CD8-positive, alpha-beta memory T cell (primary cell): ENCODE measurements around the gene ZNF28. TPM values are rescaled to one million over a fixed set of nuclear protein-coding genes. Genes with fewer than 3 reads are reported as not detected.
"Not testable (repeated sequence)": the region's sequence is repeated elsewhere in the genome, so short reads cannot be mapped to it uniquely, and the experiment has no call there.

Experiments
- CTCF ChIA-PET: fragments of 350-600 bp; sonication (Branson Sonifier 250); formaldehyde crosslinking; loops from one replicate; lab custom pipeline; 2021; ENCODE audit warnings: antibody characterized with exemption; lab: Charles Lee
- POLR2A ChIA-PET: fragments of 350-600 bp; sonication (Branson Sonifier 250); formaldehyde crosslinking; loops from one replicate; lab custom pipeline; 2021; ENCODE audit warnings: antibody characterized with exemption; lab: Charles Lee
- DNase-seq, 5 donors: peaks; one replicate each; pipeline versions ENCODE4 v3.0.0 to v3.0.0-alpha.2; 2020 to 2022; ENCODE audit warnings: mixed read lengths in 1 of 5
- H3K27ac ChIP-seq: one replicate; pipeline ENCODE4 v1.7.0; 2013; ENCODE audit warnings: low read depth, mild to moderate bottlenecking, low read length, moderate library complexity
- H3K27me3 ChIP-seq: 2 replicates; pipeline ENCODE4 v1.7.0; 2013; ENCODE audit warnings: low read length, mild to moderate bottlenecking; ENCODE audit not compliant: insufficient read depth, poor library complexity, severe bottlenecking
- H3K36me3 ChIP-seq: 2 replicates; pipeline ENCODE4 v1.7.0; 2013; ENCODE audit warnings: mild to moderate bottlenecking, low read length, moderate library complexity; ENCODE audit not compliant: insufficient read depth
- H3K4me1 ChIP-seq: 2 replicates; pipeline ENCODE4 v1.7.0; 2013; ENCODE audit warnings: mild to moderate bottlenecking, low read length, moderate library complexity; ENCODE audit not compliant: insufficient read depth
- H3K4me3 ChIP-seq: 2 replicates; pipeline ENCODE4 v1.7.0; 2013; ENCODE audit warnings: mild to moderate bottlenecking, low read length
- H3K9me3 ChIP-seq: 2 replicates; pipeline ENCODE4 v1.7.0; 2013; ENCODE audit warnings: mild to moderate bottlenecking, low read length
- H3K27ac Mint-ChIP-seq, 8 donors: one replicate each; pipeline ENCODE4 v1.8.0; 2020 to 2021; ENCODE audit warnings: mixed read lengths in 8 of 8, mild to moderate bottlenecking in 6 of 8, inconsistent platforms in 3 of 8, moderate library complexity in 3 of 8
- H3K27me3 Mint-ChIP-seq, 2 donors: one replicate each; pipeline ENCODE4 v1.8.0; 2020 to 2021; ENCODE audit warnings: mixed read lengths in 2 of 2, mild to moderate bottlenecking in 1 of 2, moderate library complexity in 1 of 2
- H3K36me3 Mint-ChIP-seq, 3 donors: one replicate each; pipeline ENCODE4 v1.8.0; 2020 to 2021; ENCODE audit warnings: mixed read lengths in 3 of 3, inconsistent platforms in 1 of 3, mild to moderate bottlenecking in 1 of 3
- H3K4me1 Mint-ChIP-seq, 3 donors: one replicate each; pipeline ENCODE4 v1.8.0; 2020 to 2021; ENCODE audit warnings: mixed read lengths in 3 of 3, inconsistent platforms in 1 of 3, mild to moderate bottlenecking in 1 of 3
- H3K4me3 Mint-ChIP-seq, 7 donors: one replicate each; pipeline ENCODE4 v1.8.0; 2020 to 2021; ENCODE audit warnings: mixed read lengths in 7 of 7, mild to moderate bottlenecking in 6 of 7, moderate library complexity in 4 of 7, inconsistent platforms in 2 of 7
- H3K9me3 Mint-ChIP-seq, 5 donors: one replicate each; pipeline ENCODE4 v1.8.0; 2020 to 2022; ENCODE audit warnings: mixed read lengths in 5 of 5, mild to moderate bottlenecking in 3 of 5, moderate library complexity in 2 of 5, inconsistent platforms in 1 of 5
- polyA plus RNA-seq: library from polyadenylated mRNA; unstranded; fragments of 300-500 nt; fragmentation: Illumina TruSeq; gene quantifications from one replicate; pipeline ENCODE4 v1.2.3, GENCODE V29; 2021
- total RNA-seq, 2 experiments: library from RNA; stranded (reverse); gene quantifications; one replicate each; pipeline ENCODE4 v1.2.3, GENCODE V29; 2021

Gene ZNF28
- 10 to 100 TPM; 19.8 to 23.7 TPM for total RNA-seq
- polyA plus RNA-seq, result 22.0 TPM

DNA sequence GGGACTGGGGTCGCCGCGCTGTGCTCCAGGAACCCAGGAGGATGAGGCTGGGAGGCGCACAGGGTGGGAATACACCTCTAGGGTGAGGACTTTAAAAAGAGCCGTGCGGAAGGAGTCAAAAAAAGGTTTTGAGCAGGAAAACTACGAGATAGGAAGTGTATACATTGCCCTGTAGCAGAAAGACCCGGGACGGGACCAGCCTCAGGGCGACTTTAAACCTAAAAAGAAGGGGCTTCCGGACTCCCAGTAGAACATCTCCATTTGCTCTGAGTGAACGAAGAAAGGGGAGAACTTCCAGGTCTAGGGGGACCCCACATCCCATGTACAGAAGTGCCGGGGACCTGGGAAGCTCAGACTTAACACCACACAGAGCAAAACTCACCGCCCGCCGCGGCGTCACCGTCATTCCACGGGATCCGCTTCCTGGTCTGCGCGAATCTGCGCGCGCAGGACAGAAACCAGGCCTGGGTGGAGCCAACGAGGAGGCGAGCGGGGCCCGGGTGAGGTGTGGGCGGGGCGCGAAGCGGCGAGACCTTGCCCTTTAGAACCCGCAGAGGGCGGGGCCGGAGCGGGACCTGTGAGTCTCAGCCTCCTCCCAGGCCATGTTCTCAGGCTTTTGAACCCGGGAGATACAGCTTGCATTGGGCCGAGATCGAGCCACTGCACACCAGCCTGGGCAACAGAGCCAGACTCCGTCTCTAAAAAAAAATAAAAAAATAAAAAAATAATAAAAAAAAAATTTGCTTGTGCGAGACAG, at the start of gene ZNF28:
Gene ZNF28, minus strand, starts transcription at position 430 of the 757 bp plus-strand sequence. CDS start 3,675 bp downstream, outside the sequence.
- POLR2A ChIA-PET, result interaction anchor here (0.6 kb wide), 1 partner anchor 144 kb away, joined by 3 read pairs; no protein-coding TSS in a partner anchor
- Histone ChIP-seq H3K4me3 (peak within 1 kb of the TSS; percentile 63), H3K27ac (peak within 1 kb of the TSS; percentile 64)
- H3K36me3 ChIP-seq, H3K9me3 ChIP-seq, H3K4me1 ChIP-seq, H3K27me3 ChIP-seq, H3K27me3 Mint-ChIP-seq, H3K9me3 Mint-ChIP-seq, CTCF ChIA-PET: not testable (repeated sequence)
- Mint-ChIP-seq H3K4me3 (peak within 1 kb of the TSS; percentile 89 to 96 (median 93)), H3K36me3 (peaks cover 16 to 28% (median 19%) of the 10 kb centered on the region in 3 donors), H3K27ac (peak within 1 kb of the TSS; percentile 56 to 97 (median 90)), H3K4me1 (peaks cover 29 to 32% (median 32%) of the 10 kb centered on the region in 3 donors)
- DNase-seq, result peak; percentile 34 to 80 (median 51)

DNA sequence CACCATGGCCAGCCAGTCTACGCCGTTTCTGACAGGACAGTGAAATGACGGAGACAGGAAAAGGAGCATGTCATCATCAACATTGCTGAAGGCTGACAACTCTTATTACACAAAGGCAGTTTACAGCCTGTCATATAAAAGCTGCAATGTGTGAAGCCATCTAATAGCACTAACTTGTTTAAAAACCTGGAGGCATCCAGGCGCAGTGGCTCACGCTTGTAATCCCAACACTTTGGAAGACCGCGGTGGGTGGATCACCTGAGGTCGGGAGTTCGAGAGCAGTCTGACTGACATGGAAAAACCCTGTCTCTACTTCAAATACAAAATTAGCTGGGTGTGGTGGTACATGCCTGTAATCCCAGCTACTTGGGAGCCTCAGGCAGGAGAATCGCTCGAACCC, 46.6 kb upstream of the ZNF28 start:
- H3K9me3 Mint-ChIP-seq, H3K27me3 ChIP-seq, H3K4me1 ChIP-seq, H3K9me3 ChIP-seq, H3K27ac ChIP-seq, H3K36me3 ChIP-seq, H3K27me3 Mint-ChIP-seq, H3K4me3 Mint-ChIP-seq, H3K4me3 ChIP-seq, H3K4me1 Mint-ChIP-seq, DNase-seq, POLR2A ChIA-PET, CTCF ChIA-PET: not testable (repeated sequence)
- Mint-ChIP-seq H3K36me3 (peaks cover 0 to 14% (median 2%) of the 10 kb centered on the region in 3 donors), H3K27ac (peak overlapping the region in 1 of 8 donors; percentile 48)

DNA sequence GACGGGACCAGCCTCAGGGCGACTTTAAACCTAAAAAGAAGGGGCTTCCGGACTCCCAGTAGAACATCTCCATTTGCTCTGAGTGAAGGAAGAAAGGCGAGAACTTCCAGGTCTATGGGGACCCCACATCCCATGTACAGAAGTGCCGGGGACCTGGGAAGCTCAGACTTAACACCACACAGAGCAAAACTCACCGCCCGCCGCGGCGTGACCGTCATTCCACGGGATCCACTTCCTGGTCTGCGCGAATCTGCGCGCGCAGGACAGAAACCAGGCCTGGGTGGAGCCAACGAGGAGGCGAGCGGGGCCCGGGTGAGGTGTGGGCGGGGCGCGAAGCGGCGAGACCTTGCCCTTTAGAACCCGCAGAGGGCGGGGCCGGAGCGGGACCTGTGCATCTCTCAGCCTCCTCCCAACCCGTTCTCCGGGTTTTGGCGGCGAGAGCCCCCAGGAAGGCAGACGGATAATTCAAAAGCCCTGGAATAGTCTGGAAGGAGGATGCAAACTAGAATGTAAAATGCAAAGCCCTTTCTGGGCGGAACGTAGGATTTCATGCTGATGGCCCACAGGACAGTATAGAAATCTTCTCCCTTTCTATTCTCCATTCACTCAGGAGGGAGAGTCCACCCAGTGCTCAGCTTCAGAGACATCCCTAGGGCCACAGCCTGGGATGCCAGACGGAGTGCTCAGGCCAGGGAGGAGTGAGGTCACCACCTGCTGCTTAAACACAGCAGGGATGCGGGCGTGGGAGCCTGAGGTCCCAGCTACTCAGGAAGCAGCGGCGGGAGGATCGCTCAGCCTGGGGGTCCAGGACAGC, 36.2 kb upstream of the ZNF28 start, which contains the start of gene ZNF468:
Gene ZNF468, minus strand, starts transcription at position 242 of the 814 bp plus-strand sequence. CDS start 3,347 bp downstream, outside the sequence.
- H3K4me1 Mint-ChIP-seq, result peaks cover 26 to 40% (median 40%) of the 10 kb centered on the region in 3 donors
- peak; percentile 63 to 83 (median 74) for DNase-seq
- peak within 1 kb of the TSS; percentile 59 for H3K27ac ChIP-seq
- H3K4me3 Mint-ChIP-seq, result peak within 1 kb of the TSS; percentile 92 to 97 (median 94)
- peak within 1 kb of the TSS; percentile 87 for H3K4me3 ChIP-seq
- H3K9me3 Mint-ChIP-seq, H3K36me3 ChIP-seq, H3K4me1 ChIP-seq, CTCF ChIA-PET, H3K9me3 ChIP-seq, H3K27me3 Mint-ChIP-seq, H3K27me3 ChIP-seq, POLR2A ChIA-PET: not testable (repeated sequence)
- H3K27ac Mint-ChIP-seq, result peak within 1 kb of the TSS; percentile 41 to 97 (median 94)
- H3K36me3 Mint-ChIP-seq, result peaks cover 9 to 33% (median 21%) of the 10 kb centered on the region in 3 donors

DNA sequence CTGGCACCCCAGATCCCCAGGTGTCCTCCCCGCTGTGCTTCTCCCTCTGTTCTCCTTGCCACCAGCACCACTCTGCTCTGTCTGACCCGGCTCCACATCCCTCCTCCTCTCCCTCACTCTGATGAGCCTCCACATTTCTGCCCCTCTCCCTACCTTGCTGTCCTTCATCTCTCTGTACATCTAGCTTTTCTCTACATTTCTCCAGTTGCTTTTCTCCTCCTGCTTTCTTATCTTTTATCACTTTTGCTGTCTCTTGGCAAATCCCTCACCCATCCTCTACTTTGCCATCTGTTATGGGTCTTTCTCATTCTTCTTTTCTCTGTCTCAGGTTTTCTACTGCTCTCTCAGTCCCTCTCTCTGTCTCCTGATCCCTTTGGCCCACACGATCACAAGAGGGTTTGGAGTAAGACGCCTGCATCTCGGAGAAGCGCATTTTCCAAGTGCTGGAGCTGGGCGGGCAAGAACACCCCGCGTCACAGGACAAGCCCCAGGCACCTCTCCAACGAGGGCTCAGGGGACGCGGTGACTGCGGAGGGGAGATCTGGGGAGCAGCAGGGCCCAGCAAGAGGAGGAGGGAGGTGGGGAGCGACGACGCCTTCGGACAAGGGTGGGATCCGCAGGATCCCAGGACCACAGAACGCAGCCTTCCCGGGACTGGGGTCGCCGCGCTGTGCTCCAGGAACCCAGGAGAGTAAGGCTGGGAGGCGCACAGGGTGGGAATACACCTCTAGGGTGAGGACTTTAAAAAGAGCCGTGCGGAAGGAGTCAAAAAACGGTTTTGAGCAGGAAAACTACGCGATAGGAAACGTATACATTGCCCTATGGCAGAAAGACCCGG, 35.3 kb upstream of the ZNF28 start:
- peaks cover 26 to 40% (median 40%) of the 10 kb centered on the region in 3 donors for H3K4me1 Mint-ChIP-seq
- Histone ChIP-seq H3K27ac (peak overlapping the region; percentile 59), H3K4me3 (peak overlapping the region; percentile 87)
- H3K36me3 ChIP-seq, H3K4me1 ChIP-seq, POLR2A ChIA-PET, H3K27me3 Mint-ChIP-seq, H3K9me3 ChIP-seq, H3K9me3 Mint-ChIP-seq, H3K27me3 ChIP-seq, CTCF ChIA-PET: not testable (repeated sequence)
- DNase-seq, result peak in 1 of 5 donors; percentile 2
- peak overlapping the region; percentile 92 to 97 (median 94) for H3K4me3 Mint-ChIP-seq
- H3K36me3 Mint-ChIP-seq, result peaks cover 12 to 38% (median 25%) of the 10 kb centered on the region in 3 donors
- H3K27ac Mint-ChIP-seq, result peak overlapping the region; percentile 41 to 97 (median 94)

DNA sequence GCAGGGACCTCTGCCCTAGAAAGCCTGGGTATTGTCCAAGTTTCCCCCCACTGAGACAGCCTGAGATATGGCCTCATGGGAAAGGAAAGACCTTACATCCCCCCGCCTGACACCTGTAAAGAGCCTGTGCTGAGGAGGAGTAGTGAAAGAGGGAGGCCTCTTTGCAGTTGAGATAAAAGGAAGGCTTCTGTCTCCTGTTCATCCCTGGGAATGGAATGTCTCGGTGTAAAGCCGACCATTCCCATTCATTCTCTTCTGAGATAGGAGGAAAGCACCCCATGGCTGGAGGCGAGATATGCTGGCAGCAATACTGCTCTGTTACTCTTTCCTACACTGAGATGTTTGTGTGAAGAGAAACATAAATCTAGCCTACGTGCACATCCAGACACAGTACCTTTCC, 25.9 kb upstream of the ZNF28 start:
- H3K36me3 Mint-ChIP-seq, result peaks cover 69 to 94% (median 91%) of the 10 kb centered on the region in 3 donors
- H3K27ac ChIP-seq, CTCF ChIA-PET, H3K27ac Mint-ChIP-seq, H3K27me3 Mint-ChIP-seq, DNase-seq, H3K27me3 ChIP-seq, H3K4me3 Mint-ChIP-seq, POLR2A ChIA-PET, H3K4me3 ChIP-seq, H3K4me1 ChIP-seq, H3K4me1 Mint-ChIP-seq: not testable (repeated sequence)
- peaks cover 35% of the 10 kb centered on the region for H3K9me3 ChIP-seq
- H3K36me3 ChIP-seq, result peaks cover 70% of the 10 kb centered on the region
- peaks cover 20 to 72% (median 52%) of the 10 kb centered on the region in 5 donors for H3K9me3 Mint-ChIP-seq

DNA sequence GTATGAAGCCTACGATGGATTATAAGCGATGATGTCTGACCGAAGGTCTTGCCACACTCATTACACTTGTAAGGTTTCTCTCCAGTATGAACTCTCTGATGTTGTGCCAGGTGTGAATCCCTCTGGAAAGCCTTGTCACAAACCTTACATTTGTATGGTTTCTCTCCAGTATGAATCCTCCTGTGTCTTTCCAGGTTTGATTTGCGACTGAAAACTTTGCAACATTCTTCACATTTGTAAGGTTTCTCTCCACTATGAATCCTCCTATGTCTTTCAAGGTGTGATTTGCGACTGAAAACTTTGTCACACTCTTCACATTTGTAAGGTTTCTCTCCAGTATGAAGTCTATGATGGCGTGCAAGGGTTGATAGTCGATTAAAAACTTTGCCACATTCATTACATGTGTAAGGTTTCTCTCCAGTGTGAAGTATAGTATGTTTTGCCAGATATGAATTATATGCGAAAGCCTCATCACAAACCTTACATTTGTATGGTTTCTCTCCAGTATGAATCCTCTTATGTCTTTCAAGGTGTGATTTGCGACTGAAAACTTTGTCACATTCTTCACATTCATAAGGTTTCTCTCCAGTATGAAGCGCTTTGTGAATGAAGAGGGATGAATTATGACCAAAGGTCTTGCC, 19.5 kb upstream of the ZNF28 start:
- DNase-seq, H3K4me1 ChIP-seq, H3K27me3 ChIP-seq, H3K27ac Mint-ChIP-seq, CTCF ChIA-PET, H3K27me3 Mint-ChIP-seq, H3K4me3 Mint-ChIP-seq, H3K4me3 ChIP-seq, H3K27ac ChIP-seq, POLR2A ChIA-PET, H3K4me1 Mint-ChIP-seq: not testable (repeated sequence)
- Mint-ChIP-seq H3K36me3 (peaks cover 52 to 93% (median 86%) of the 10 kb centered on the region in 3 donors), H3K9me3 (peaks cover 47 to 95% (median 94%) of the 10 kb centered on the region in 5 donors)
- Histone ChIP-seq H3K9me3 (peaks cover 73% of the 10 kb centered on the region), H3K36me3 (peaks cover 51% of the 10 kb centered on the region)

DNA sequence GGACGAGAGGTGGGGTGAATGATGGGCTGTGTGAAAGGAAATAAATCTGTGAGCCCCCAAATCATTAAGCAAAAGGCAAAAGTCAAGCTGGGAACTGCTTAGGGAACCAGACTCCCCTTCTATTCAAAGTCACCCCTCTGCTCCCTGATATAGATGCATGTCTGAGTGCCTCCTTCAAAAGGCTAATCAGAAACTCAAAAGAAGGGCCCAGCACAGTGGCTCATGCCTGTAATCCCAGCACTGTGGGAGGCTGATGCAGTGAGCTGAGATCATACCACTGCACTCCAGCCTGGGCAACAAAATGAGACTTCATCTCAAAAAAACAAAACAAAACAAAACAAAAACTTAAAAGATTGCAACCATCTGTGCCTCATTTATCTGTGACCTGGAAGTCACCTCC, 12.9 kb upstream of the ZNF28 start:
- H3K27ac Mint-ChIP-seq, result peak overlapping the region in 2 of 8 donors; percentile 42 to 68
- H3K27me3 ChIP-seq, DNase-seq, H3K36me3 ChIP-seq, POLR2A ChIA-PET, H3K4me3 Mint-ChIP-seq, H3K27ac ChIP-seq, CTCF ChIA-PET, H3K27me3 Mint-ChIP-seq, H3K4me3 ChIP-seq, H3K4me1 ChIP-seq: not testable (repeated sequence)
- H3K9me3 Mint-ChIP-seq, result peaks cover 29 to 65% (median 53%) of the 10 kb centered on the region in 5 donors
- peaks cover 0 to 13% (median 12%) of the 10 kb centered on the region in 3 donors for H3K4me1 Mint-ChIP-seq
- H3K36me3 Mint-ChIP-seq, result peaks cover 9 to 50% (median 22%) of the 10 kb centered on the region in 3 donors
- peaks cover 24% of the 10 kb centered on the region for H3K9me3 ChIP-seq
